GM23338 (cell line): ENCODE data around the gene TNFRSF17.

Source experiments
- CREB1 ChIP-seq: fragments of 250-450 bp; sonication (Bioruptor Pico); IDR thresholded peaks from 2 replicates; pipeline ENCODE4 v1.5.0; 2020; ENCODE audit warnings: low read depth, mild to moderate bottlenecking, moderate library complexity
- EZH2 ChIP-seq: fragments of 200-600 bp; sonication (generic); IDR thresholded peaks from one replicate; pipeline ENCODE4 v1.8.0; 2017; ENCODE audit warnings: antibody characterized with exemption, mild to moderate bottlenecking, low read depth; ENCODE audit not compliant: unreplicated experiment
- EZH2phosphoT487 ChIP-seq: fragments of 200-600 bp; sonication (generic); IDR thresholded peaks from one replicate; pipeline ENCODE4 v1.8.1; 2018; ENCODE audit warnings: antibody characterized with exemption; ENCODE audit not compliant: unreplicated experiment
- JUNB ChIP-seq: IDR thresholded peaks from one replicate; pipeline ENCODE4 v1.6.1; 2016; ENCODE audit warnings: antibody characterized with exemption; ENCODE audit not compliant: unreplicated experiment
- NANOG ChIP-seq: IDR thresholded peaks from 2 replicates; pipeline ENCODE4 v1.6.1; 2016; ENCODE audit warnings: antibody characterized with exemption, borderline replicate concordance
- POLR2AphosphoS5 ChIP-seq: IDR thresholded peaks from 2 replicates; pipeline ENCODE4 v1.6.1; 2016; ENCODE audit warnings: antibody characterized with exemption, low read depth
- ZNF331 ChIP-seq: fragments of 250-450 bp; sonication (Bioruptor Pico); IDR thresholded peaks from 2 replicates; pipeline ENCODE4 v1.5.0; 2020; ENCODE audit warnings: low read depth, mild to moderate bottlenecking, moderate library complexity
- TF ChIP-seq, protein P1 (sequence below), 2 experiments: fragments of 200-600 bp in 1 of 2; sonication (generic) in 1 of 2; conservative IDR thresholded peaks; 2 replicates each; pipeline versions ENCODE4 v1.5.1 to v1.6.1; 2016 to 2017; ENCODE audit warnings: antibody characterized with exemption in 2 of 2, low read depth in 2 of 2, mild to moderate bottlenecking in 2 of 2, moderate library complexity in 1 of 2
- TF ChIP-seq, protein P2 (sequence below): IDR thresholded peaks from one replicate; pipeline ENCODE4 v1.6.1; 2018; ENCODE audit warnings: antibody characterized with exemption; ENCODE audit not compliant: unreplicated experiment

DNA sequence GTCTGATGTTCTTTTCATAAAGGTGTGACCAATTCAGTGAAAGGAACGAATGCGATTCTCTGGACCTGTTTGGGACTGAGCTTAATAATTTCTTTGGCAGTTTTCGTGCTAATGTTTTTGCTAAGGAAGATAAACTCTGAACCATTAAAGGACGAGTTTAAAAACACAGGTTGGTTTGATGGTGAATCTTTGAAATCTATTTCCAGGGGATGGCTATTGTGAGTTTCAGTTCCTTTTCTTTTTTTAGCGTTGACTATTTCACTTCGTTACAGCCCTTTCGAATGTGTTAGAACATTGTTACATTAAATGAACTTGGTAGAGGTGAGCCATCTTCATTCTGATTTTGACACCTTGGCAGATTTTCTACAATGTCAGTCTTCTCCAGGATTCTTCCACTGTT lies 1.2 kb downstream of the TNFRSF17 start:
- TF ChIP-seq JUNB (no peak), POLR2AphosphoS5 (no peak), EZH2 (no peak), CREB1 (CRISPR knock-in tag) (no peak), EZH2phosphoT487 (no peak), ZNF331 (no peak), NANOG (no peak)
- TF ChIP-seq, protein P1, sequence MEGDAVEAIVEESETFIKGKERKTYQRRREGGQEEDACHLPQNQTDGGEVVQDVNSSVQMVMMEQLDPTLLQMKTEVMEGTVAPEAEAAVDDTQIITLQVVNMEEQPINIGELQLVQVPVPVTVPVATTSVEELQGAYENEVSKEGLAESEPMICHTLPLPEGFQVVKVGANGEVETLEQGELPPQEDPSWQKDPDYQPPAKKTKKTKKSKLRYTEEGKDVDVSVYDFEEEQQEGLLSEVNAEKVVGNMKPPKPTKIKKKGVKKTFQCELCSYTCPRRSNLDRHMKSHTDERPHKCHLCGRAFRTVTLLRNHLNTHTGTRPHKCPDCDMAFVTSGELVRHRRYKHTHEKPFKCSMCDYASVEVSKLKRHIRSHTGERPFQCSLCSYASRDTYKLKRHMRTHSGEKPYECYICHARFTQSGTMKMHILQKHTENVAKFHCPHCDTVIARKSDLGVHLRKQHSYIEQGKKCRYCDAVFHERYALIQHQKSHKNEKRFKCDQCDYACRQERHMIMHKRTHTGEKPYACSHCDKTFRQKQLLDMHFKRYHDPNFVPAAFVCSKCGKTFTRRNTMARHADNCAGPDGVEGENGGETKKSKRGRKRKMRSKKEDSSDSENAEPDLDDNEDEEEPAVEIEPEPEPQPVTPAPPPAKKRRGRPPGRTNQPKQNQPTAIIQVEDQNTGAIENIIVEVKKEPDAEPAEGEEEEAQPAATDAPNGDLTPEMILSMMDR (conservative IDR thresholded peaks at IDR 0.05; ENCODE audit: low read depth in 2 of 2) = no peak
- TF ChIP-seq, protein P2, sequence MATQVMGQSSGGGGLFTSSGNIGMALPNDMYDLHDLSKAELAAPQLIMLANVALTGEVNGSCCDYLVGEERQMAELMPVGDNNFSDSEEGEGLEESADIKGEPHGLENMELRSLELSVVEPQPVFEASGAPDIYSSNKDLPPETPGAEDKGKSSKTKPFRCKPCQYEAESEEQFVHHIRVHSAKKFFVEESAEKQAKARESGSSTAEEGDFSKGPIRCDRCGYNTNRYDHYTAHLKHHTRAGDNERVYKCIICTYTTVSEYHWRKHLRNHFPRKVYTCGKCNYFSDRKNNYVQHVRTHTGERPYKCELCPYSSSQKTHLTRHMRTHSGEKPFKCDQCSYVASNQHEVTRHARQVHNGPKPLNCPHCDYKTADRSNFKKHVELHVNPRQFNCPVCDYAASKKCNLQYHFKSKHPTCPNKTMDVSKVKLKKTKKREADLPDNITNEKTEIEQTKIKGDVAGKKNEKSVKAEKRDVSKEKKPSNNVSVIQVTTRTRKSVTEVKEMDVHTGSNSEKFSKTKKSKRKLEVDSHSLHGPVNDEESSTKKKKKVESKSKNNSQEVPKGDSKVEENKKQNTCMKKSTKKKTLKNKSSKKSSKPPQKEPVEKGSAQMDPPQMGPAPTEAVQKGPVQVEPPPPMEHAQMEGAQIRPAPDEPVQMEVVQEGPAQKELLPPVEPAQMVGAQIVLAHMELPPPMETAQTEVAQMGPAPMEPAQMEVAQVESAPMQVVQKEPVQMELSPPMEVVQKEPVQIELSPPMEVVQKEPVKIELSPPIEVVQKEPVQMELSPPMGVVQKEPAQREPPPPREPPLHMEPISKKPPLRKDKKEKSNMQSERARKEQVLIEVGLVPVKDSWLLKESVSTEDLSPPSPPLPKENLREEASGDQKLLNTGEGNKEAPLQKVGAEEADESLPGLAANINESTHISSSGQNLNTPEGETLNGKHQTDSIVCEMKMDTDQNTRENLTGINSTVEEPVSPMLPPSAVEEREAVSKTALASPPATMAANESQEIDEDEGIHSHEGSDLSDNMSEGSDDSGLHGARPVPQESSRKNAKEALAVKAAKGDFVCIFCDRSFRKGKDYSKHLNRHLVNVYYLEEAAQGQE = no peak
